AG04450 (cell line): ENCODE data around the gene NME9. TPM values are rescaled to one million over a fixed set of nuclear protein-coding genes. Genes with fewer than 3 reads are reported as not detected.

Experiments
- polyA plus RNA-seq: library from polyadenylated mRNA; depleted of rRNA; stranded (reverse); fragments of >200 nt; gene quantifications from 2 replicates; pipeline ENCODE4 v1.2.3, GENCODE V29; 2011; rRNA removed

The NME9 gene
- polyA plus RNA-seq, 1 experiment = 0.19 TPM

Other genes with a start within 250 kb of the NME9 start
- gene DZIP1L, start 214.2 kb downstream of the NME9 start, polyA plus RNA-seq = 5.7 and 7.9 TPM in 2 replicates
- gene A4GNT, start 197.5 kb downstream of the NME9 start, polyA plus RNA-seq = not detected in 2 replicates
- gene DBR1, start 154.9 kb downstream of the NME9 start, polyA plus RNA-seq = 10.5 and 12.8 TPM in 2 replicates
- 48.2 and 61.2 TPM in 2 replicates for gene ARMC8, start 142.6 kb downstream of the NME9 start, polyA plus RNA-seq
- gene MRAS, start 18.7 kb upstream of the NME9 start, polyA plus RNA-seq = 58.3 and 59.1 TPM in 2 replicates
- gene ESYT3, start 104.8 kb upstream of the NME9 start, polyA plus RNA-seq = 0.01 TPM in 1 of 2 replicates, not detected in the other